SU-DHL-6 (cell line): Measurements from ENCODE around the gene NEAT1.

ENCODE experiments used
- EZH2phosphoT487 ChIP-seq: fragments of 200-600 bp; sonication (generic), shearing (Covaris generic); conservative IDR thresholded peaks from 2 replicates; pipeline ENCODE4 v1.6.1; 2018; ENCODE audit warnings: mild to moderate bottlenecking, antibody characterized with exemption, low read length, moderate library complexity, mixed read lengths
- TF ChIP-seq, protein P1 (sequence below): fragments of 200-600 bp; sonication (generic); IDR thresholded peaks from one replicate; pipeline ENCODE4 v1.5.1; 2017; ENCODE audit warnings: antibody characterized with exemption, mild to moderate bottlenecking, low read length, moderate library complexity; ENCODE audit not compliant: insufficient read depth, poor library complexity, severe bottlenecking

DNA sequence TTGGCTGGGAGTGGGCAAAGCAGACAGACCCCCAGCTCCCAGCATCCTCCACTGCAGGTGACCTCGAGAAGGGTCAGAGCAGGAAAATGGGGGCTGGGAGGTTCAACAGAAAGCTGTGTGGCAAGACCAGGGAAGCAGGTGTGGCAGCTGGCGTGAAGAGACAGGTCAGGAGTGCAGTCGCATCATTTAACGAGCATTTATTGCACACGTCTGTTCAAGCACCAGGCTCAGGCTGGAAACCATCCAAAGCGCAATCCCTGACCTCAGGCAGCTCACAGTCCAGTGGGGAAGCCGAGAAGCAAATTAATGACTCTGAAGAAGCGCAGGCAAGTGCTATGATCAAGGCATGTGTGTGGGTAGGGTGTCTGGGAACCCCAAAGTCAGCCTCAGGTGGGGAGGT lies 47.6 kb upstream of the NEAT1 start:
- TF ChIP-seq, protein P1, sequence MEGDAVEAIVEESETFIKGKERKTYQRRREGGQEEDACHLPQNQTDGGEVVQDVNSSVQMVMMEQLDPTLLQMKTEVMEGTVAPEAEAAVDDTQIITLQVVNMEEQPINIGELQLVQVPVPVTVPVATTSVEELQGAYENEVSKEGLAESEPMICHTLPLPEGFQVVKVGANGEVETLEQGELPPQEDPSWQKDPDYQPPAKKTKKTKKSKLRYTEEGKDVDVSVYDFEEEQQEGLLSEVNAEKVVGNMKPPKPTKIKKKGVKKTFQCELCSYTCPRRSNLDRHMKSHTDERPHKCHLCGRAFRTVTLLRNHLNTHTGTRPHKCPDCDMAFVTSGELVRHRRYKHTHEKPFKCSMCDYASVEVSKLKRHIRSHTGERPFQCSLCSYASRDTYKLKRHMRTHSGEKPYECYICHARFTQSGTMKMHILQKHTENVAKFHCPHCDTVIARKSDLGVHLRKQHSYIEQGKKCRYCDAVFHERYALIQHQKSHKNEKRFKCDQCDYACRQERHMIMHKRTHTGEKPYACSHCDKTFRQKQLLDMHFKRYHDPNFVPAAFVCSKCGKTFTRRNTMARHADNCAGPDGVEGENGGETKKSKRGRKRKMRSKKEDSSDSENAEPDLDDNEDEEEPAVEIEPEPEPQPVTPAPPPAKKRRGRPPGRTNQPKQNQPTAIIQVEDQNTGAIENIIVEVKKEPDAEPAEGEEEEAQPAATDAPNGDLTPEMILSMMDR = no peak
- TF ChIP-seq EZH2phosphoT487 = no peak
